Stimulated activated naive CD4-positive, alpha-beta T cell (primary cell): ENCODE data around the gene RMDN3.

Source experiments
- DNase-seq, 6 experiments: peaks; one replicate each; lab custom pipeline; 2025; lab: John Stamatoyannopoulos, UW

RMDN3 gene

DNA sequence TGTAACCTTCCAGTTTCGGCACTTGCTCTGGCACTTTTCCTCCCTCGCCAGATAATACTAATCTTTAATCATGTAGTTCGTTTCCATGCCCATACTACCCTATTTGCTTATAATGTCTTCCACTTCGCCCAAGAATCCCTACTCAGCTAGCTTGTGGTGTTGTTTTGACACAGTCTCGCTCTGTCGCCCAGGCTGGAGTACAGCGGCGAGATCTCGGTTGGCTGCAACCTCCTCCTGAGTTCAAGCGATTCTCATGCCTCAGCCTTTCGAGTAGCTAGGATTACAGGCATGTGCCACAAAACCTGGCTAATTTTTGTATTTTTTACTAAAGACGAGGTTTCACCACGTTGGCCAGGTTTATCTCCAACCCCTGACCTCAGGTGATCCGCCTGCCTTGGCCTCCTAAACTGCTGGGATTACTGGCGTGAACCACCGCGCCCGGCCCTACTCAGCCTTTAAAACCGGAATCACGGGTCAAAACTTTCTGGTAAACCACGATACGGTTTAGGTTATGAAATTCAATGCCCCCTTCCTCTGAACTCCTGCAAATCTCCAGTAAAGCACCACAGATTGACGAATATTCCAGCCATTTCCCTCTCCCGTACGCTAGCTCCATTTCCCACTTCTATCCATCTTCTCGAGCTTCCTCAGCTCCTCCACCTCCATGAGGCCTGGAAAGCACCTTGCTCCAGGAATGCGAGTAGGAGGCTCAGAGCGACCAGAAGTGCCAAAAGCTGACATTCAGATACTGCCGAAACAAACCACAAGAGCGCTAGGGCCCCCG lies 61.0 kb downstream of the RMDN3 start:
- peak in 1 of 6 experiments; percentile 35 for DNase-seq

DNA sequence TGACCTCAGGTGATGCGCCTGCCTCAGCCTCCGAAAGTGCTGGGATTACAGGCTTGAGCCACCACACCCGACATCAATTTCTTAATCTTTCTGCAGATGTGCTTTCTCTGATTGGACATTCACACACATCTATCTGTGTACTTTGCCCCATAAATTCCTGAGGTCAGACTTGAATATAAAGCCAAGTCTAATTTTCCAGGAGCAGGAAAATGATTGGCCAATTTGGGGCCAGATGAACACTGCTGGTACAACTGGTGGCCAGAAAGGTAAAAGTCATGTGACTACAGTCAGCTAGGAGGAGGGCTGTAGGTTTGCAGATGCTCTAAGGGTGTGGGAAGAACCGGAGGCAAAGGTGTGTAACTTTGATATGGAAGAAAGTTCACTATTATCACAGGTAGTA lies 63.3 kb downstream of the RMDN3 start:
- DNase-seq, result no peak

DNA sequence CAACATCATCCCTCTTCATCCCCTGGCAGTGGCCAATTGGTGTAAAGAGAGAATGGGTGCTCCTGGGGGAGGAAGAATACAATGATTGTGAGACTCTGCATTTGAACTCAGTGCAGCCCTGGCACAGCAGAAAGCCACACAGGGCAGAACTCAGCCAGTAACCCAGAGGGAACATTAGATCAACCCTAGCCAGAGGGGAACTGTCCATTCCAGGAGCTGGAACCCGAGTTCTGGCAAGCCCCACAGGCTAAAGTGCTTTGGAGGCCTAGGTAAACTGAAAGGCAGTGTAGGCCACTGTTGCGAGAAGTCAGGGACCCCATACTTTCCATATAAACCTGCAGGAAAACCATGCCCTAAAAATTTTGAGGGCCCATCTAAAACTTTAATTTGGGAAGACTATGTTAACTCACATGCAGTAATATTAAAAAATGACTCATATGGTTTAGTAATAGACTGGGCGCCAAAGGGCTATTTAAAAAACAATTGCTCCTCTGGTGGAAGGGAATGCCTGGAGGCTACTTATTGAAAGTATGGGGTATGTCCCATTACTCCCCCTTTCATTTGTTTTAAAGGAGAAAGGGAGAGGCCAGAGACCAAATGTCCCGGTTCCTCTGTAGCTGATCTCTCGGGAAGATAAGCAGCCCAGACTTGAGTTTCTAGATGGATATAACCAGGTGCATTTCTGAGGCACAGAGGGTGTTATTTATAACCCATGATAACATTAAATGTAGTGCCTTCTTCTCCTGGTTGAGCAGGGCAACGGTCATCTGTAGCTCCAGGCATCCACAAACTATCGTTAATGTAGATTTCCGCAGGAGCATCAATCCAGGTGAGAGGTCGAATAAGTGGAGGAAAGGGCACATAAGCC lies 65.9 kb downstream of the RMDN3 start:
- no peak for DNase-seq
